ENCODE data around the gene ELMOD1.

ELMOD1 gene

DNA sequence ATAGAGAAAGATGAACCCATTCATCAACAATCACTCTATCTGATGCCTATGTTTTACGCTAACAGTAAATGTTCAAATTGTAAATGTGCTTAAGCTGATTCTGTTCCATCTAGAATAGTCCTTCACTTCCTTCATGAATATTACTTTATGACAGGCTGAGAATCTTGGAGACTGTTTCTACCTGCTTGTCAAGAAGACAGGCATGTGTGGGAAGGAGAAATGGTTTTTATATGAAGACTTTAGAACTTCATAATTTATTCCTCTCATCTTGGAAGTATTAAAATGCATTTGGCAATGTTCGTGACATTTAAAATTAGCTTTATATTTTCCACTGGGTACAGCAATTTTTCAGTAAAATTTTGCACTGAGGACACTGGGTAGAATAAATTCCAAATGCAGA is 41.0 kb downstream of the ELMOD1 start:
- no peak for DNase-seq (ENCODE audit: low read depth, low spot score)

DNA sequence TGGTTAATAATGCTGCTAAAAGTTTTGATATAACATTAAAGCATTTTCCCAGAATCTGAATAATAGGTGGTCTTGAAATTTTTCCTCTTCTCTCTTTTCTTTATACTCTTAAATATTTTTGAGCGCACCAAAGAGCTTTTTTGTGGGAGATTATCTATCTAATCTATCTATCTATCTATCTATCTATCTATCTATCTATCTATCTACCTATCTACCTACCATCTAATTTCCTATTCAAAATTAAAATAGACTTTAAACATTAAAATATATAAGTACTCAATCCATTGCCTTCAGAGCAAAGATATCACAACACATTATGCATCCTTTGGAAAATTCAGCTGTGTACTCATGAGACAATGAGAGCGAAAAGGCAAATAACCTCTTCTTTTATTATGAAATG is 55.8 kb downstream of the ELMOD1 start:
- no peak for DNase-seq (ENCODE audit: low read depth, low spot score)

DNA sequence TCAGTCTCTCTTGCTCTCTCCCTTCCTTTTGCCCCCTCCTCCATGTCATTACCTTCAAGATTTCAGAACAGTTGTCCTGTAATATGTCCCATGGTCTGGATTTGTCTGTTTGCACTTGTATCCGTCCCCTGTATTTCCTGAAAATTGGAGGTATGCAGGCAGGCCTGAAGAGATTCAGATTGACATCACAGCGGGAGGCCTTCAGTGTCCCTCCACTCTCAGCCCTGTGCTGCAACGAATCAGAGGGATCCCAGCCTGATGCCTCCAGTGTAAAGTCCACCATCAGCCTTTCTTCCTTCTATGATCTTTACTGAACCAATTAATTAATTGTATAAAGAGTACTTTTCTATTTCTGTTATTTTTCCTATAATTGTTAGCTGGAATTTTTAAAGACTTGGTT is 57.3 kb downstream of the ELMOD1 start:
- no peak for DNase-seq (ENCODE audit: low read depth, low spot score)

DNA sequence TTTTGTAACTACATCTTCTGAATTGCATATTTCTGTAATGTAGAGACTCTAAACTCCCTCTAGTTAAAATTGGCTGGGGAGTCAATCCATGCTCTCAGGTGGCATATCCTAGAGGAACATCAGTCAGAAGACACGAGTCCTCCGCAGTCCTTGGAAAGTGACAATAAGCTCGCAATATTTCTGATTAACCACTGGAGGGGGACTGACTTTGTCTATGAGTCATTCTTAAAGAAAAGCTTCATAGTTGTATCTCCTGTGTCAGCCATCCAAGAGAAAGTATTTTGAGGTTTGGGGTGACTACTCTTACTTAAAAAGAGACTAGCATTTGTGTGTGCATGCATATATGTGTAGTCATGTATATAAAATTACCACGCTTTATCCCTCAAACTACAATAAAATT is 60.7 kb downstream of the ELMOD1 start:
- DNase-seq (ENCODE audit: low read depth, low spot score) = no peak

DNA sequence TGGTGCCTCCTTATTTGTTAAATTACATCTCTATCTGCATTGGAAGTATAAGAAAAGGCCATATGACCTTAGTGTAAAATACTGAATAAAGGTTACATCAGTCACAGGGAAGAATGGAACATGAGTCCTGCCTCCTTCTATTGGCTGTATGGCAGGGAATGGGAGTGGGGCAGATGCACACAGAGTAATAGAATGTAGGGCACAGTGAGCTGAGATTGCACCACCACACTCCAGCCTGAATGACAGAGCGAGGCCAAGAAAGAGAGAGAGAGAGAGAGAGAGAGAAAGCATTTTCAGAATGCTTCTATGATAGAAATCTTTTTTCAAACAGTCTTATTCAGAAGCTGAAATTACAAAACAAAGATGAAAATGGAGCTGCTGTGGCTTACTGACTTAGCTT is 62.1 kb downstream of the ELMOD1 start:
- DNase-seq (ENCODE audit: low read depth, low spot score) = no peak

DNA sequence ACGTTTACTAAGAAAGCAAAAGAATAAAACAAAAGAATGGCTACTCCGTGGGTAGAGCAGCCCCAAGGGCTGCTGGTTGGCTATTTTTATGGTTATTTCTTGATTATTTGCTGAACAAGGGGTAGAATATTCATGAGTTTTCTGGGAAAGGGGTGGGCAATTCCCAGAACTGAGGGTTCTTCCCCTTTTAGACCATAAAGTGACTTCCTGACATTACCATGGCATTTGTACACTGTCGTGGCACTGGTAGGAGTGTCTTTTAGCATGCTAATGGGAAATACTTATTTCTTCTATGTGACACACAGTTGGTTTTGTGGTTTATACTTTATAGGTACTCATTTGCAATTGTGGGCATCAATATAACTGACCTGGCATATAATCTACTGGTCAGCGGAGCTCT is 64.7 kb downstream of the ELMOD1 start:
- no peak for DNase-seq (ENCODE audit: low read depth, low spot score)

DNA sequence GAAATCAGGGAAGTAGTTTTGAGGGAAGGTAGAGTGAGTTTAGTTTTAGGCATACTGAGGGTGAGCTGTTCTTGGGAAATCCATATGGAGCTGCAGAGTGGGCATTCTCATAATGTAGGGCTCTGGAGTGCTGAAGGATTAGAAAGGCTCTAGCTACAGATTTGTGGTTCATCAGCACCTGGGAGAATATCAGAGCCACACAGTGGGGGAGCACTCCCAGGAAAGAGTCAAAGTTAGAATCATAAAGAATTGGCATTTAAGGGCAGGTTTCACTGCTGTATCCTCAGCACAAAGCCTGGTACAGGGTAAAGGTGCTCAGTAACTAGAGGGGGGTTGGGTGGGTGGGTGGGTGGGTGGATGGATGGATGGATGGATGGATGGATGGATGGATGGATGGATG is 68.4 kb downstream of the ELMOD1 start:
- no peak for DNase-seq (ENCODE audit: low read depth, low spot score)

DNA sequence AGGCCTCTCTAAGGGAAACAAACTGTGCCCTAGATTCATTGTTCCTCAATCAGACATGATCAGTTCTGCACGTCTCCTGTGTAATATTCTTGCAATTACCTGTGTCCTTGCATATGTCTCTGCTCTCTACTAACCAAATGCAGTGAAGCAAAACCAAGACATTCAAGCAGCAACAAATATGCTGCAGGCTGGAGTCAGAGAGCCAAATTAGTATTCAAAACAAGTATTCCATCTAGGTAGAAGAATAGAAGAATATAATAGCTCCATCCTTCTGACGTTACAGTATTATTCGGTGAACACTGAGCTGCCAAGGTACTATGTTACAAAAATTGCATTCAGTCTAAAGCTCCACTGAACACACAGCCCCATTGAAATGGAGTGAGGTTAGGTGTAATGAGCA is 69.1 kb downstream of the ELMOD1 start:
- no peak for DNase-seq (ENCODE audit: low read depth, low spot score)

DNA sequence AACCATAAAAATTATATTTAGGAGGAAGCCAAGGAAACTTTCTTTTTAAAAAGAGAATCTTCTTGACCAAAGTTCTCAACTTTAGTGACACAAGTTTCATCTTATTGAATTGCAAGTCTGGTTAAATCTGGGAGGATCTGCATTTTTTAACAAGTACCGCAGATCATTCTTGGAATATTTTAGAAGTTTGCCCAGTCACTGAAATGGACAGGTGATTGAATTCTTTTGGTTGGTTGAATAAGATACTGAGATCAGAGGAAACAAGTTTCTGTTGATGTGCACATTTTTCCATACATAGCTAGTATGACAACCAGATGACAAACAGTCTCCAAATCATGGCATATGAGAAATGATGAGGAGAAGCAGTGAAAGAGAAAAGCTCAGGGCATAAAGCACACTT is 70.7 kb downstream of the ELMOD1 start:
- no peak for DNase-seq (ENCODE audit: low read depth, low spot score)

DNA sequence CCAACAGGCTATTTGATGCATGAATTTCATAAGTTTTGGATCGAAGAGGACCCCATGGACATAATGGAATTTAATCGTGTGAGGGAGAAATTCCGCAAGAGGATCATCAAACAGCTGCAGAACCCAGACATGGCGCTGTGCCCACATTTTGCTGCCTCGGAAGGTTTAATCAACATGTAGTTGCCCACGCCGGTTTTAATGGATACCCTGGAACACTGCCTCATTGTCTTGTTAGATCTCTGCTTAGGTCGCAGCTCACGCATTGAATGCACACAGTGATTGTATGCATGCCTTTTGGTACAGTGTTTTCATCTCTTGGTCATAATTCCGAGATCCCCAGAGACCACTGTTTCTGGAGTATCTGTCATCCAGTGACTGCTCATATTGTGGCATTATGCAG is 74.1 kb downstream of the ELMOD1 start:
- DNase-seq (ENCODE audit: low read depth, low spot score) = no peak

DNA sequence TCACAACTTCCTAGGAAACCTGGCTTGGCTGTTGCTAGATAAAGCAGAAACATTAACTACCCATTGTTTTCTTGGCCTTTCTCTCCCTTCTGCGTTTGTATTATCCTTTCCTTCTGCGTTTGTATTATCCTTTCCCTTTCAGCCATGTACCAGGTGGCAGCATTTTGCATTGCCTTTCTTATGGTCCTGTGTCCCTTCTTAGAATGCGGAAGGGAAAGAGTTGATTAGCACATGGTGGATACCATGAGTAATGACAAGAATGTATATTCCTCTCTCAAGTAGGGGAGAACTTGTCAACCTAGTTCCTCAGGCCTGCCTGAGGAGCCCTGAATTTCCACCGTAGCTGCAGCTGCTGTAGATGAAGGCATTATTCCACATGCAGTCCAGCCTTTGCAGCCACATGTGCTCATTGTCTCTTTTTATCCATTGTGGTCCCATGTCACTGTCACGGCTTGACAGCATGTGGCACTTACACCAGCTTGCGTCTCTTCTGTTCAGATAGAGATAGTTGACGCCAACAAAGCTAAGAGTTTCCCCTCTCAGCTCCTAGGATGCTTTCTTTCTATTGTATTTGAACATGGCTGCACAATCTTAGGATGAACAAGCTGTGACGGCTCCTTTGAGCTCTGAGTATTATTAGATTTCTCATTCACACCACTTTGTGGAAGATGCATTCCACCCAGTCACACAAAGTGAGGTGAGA is 76.1 kb downstream of the ELMOD1 start:
- DNase-seq (ENCODE audit: low read depth, low spot score) = no peak

DNA sequence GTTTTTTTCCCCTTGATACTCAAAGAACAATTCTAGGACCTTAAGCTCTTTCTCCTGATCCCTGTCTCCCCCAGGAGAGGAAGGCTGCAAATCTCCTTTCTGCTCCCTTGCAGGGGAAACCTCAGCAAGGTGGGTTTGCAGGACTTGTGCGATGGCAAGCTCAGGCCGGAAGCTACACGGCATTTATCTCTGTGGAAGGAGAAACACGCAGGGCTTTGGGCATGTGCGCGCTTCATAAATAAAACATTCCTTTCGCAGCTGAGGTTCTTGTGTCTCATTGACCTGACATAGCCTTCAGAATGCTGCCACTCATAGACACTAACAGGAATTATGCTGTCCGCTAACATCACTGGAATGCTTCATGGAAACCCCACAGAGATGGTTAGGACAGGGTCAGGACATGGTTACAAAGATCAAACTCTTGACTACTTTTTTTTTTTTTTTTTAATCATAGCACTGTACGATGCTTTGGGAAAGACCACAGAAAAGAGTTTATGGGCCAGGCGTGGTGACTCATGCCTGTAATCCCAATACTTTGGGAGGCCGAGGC is 78.3 kb downstream of the ELMOD1 start:
- no peak for DNase-seq (ENCODE audit: low read depth, low spot score)

DNA sequence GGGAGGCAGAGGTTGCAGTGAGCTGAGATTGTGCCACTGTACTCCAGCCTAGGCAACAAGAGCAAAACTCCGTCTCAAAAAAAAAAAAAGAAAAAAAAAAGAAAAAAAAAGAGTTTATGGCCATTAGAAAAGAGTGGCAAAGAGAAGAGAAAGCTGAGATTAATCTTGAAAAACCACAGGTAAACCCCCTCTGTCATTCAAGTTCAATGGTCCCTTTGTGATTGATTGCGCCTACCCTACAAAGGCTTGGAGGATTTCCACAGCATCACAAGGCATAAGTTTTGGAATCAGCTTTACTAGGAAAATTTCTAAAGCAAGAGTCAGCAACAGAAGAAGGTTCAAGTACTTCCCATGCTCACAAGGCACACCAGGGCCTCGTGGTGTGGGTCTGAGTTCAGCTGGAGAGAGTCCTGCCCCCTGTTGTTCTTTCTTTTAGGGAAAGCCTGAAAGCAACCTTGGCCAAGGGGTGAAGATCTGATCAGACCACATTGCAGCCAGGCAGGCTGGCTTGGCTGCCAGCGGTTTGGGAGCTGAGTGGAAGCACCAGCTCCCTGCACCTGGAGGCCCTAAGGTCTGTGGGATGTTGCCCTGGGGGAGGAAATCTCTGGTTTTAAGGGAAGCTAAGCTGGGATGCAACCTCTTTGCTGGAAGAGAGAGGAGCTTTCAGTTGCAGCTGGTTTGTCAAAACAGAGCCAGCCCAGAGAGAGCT is 79.1 kb downstream of the ELMOD1 start:
- no peak for DNase-seq (ENCODE audit: low read depth, low spot score)

DNA sequence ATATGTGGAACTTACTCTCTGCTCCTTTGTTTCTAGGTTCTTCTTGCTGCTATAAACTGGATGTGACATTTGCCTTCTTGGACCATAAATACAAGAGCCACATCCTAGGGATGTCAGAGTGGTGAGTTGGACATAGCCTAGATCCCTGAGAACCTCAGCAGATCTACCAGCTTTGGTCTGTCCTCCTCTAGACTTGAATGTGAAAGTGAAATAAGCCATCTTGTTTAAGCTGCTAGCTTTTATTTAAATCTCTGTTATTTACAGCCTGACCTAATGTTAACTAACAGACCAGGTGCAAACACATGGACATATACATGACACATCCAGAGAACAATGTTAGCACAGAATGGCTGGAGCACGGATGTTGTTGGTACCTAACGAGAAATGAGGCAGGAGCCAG is 85.0 kb downstream of the ELMOD1 start:
- DNase-seq (ENCODE audit: low read depth, low spot score) = no peak

DNA sequence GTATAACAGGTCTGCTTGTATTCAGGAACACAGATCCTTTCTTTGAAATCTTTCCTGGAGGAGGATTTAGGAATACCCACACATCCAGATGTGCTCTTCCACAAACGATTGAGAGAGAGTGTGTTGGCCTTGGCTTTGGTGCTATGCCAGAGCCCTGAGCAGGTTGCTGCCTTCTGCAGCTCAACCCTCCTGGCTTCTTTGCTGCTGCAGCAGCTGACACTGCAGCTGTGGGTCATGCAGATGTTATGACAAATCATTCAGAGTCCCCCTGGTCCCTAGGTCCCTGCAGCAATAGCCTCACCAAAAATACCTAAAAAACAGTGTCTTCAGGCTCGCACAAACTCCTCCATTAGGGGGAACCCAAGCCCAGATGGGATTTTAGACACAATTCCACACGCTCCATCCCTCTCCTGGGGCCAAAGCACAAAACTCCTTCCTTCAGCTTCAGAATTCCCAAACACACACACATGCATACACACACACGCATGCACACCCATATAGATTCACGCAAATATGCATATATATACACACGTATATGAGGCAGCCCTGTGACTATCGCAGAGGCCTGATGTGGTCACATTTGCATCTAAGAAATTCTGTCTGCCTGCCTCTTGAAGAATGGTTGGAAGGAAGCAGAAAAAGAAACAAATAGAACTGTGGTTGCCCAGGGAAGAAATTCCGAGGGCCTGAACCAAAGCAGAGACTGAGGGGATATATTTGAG is 85.5 kb downstream of the ELMOD1 start:
- DNase-seq (ENCODE audit: low read depth, low spot score) = no peak

DNA sequence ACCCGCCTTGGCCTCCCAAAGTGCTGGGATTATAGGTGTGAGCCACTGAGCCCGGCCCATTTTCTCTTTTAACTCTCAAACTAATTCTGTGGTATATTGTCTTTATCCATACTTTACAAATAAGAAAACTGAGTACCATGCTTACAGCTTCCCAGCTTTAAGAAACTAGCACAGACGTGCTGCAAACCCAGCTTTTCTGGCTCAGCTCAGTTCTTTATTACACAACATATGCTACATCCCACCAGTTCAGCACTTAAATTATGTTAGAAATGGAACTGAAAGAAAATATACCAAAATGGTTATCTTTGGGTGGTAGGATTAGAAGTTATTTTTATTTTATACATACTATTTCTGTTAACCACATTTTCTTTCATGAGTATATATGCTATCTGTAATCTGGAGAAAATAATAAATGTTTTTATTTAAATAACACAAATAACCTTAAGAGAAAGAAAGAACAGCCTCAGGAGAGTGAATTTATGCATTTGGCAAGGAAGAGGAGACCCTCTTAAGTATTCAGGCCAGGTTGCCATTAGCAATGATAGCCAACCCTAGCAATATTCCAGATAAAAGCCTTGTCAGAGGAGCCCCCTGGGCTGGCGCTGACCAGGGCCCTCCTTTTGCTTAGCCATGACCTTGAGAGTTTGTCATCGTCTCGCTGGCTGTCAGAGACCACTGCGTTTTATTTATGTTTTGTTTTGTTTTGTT is 87.1 kb downstream of the ELMOD1 start:
- DNase-seq (ENCODE audit: low read depth, low spot score) = no peak

DNA sequence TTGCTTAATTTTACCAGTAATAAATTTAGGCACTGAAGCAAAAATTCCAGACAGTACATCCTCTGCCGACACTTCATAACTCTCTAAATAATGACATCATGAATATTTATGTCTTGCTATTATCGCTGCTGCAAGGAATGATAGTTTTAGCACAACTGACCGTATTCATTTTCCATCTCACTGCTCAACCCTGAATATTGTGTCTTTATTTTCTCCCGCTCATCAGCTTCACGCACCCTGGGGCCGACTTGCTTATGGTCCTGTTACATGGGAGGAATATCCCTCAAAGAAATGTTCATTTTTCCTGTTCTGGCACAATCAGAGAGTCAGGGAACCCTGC is 87.7 kb downstream of the ELMOD1 start:
- DNase-seq (ENCODE audit: low read depth, low spot score) = no peak

DNA sequence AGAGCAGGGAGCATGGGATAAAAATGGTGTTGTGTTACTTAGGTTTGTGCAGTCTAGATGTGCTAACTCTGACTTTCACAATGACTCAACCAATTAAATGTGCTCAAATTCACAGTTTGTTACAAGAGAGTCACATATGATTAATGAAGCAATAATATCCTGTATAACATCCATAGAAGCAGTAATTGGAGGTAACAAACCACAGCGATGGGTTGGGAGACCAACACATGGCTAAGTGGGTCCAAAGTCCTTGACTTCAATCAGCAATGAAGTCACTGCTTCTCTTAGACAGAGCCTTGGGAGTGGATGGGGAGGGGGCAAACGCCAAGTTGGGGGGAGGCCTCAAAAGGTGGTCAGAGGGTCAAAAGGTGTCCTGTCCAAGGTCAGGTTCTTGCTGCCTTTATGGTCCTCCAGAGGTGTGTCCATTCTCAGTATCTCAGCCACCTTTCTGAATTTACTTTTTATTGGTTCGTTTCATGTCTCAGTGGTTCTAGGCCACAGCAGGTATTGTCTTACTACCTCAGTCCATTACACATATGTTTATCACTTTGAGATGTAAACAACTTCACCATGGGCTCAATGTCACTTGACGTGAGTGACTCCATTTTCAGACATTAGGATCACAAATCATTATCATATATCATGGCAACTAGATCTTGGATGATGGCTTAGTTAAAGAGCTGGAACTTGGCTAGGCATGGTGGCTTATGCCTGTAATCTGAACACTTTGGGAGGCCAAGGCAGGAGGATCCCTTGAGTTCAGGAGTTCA is 88.5 kb downstream of the ELMOD1 start:
- no peak for DNase-seq (ENCODE audit: low read depth, low spot score)

DNA sequence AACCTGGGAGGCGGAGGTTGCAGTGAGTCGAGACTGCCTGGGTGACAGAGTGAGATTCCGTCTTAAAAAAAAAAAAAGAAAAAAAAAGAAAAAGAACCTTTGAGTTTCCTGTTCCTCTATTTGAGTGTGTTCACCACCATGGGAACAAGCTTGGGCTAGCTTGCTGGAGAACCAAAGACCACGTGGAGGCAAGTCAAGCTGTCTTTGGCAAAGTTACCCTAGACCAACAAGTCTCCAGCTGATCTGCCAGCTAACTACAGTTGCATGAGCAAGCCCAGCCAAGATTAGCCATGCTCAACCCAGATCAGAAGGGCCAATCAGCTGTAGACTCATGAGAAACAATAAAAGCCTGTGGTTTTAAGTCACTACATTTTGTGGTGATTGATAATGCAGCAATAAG is 91.2 kb downstream of the ELMOD1 start:
- no peak for DNase-seq (ENCODE audit: low read depth, low spot score)

DNA sequence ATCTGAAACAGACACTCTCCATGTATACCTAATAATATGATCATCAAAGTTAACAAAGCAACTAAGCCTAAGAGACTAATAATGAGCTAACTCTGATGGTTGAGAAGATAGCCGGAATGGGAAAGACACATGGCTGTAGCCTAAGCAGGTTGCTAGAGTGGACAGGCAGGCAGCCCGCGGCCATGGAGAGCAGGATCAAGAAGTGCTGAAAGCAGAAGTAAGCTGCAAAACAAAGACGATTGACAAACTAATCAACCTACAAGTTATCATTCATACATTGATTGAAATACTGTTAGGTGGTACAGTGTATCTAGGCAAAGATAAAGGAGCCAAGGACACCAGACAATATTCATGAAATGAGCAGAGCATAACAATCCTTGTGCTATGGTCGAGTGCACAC is 91.6 kb downstream of the ELMOD1 start:
- DNase-seq (ENCODE audit: low read depth, low spot score) = no peak

DNA sequence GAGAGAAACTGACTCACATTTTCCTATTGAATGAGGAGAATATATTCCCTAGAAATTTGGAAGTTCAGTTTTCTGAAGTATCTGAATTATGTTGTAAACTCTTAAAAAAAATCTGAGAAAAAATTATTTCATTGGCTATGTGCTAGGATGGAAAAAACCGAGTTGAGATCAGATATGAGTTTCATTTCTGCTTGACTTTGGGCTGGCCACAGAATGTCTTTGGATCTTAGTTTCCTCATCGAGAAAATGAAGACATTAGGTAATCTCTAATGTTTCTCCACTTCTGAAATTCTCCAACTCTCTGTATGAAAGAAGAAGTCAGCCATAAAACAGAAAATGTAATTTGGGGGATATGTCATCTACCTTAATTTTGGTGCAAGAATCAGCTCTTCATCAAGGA is 92.1 kb downstream of the ELMOD1 start:
- no peak for DNase-seq (ENCODE audit: low read depth, low spot score)
